ENCODE results near the gene TAS2R30.

Gene TAS2R30

GRCh38 chr12:11134305-11134704 lies at the start of gene TAS2R30:
TSS of gene TAS2R30 (minus strand) at chr12:11134644. CDS start at chr12:11134244, 400 bp downstream.
- DNase-seq (ENCODE audit: low read depth in 1 of 2, low spot score in 1 of 2): no peak

GRCh38 chr12:11183011-11183410 lies 48.6 kb upstream of the TAS2R30 start:
- DNase-seq (ENCODE audit: low read depth in 1 of 2, low spot score in 1 of 2): no peak

GRCh38 chr12:11182529-11182928 lies 48.1 kb upstream of the TAS2R30 start:
- DNase-seq (ENCODE audit: low read depth in 1 of 2, low spot score in 1 of 2): no peak

GRCh38 chr12:11178250-11178649 lies 43.8 kb upstream of the TAS2R30 start:
- DNase-seq (ENCODE audit: low read depth in 1 of 2, low spot score in 1 of 2): no peak

- DNase-seq (ENCODE audit: low read depth in 1 of 2, low spot score in 1 of 2): no peak
Measured at GRCh38 chr12:11174022-11174421, 39.6 kb upstream of the TAS2R30 start.

GRCh38 chr12:11171969-11172675 lies 37.7 kb upstream of the TAS2R30 start:
- no peak for DNase-seq (ENCODE audit: low read depth in 1 of 2, low spot score in 1 of 2)

GRCh38 chr12:11171145-11171968 lies 36.9 kb upstream of the TAS2R30 start, which contains the start of gene SMIM10L1:
TSS of gene SMIM10L1 (plus strand) at chr12:11171194. CDS start at chr12:11171357, 163 bp downstream.
- DNase-seq (ENCODE audit: low read depth in 1 of 2, low spot score in 1 of 2): peak; percentile 72 to 74

- no peak for DNase-seq (ENCODE audit: low read depth in 1 of 2, low spot score in 1 of 2)
Measured at GRCh38 chr12:11170810-11171144, 36.3 kb upstream of the TAS2R30 start.

GRCh38 chr12:11166300-11166699 lies 31.9 kb upstream of the TAS2R30 start:
- DNase-seq (ENCODE audit: low read depth in 1 of 2, low spot score in 1 of 2): no peak

GRCh38 chr12:11164384-11164783 lies 29.9 kb upstream of the TAS2R30 start:
- no peak for DNase-seq (ENCODE audit: low read depth in 1 of 2, low spot score in 1 of 2)

GRCh38 chr12:11162502-11162901 lies 28.1 kb upstream of the TAS2R30 start:
- no peak for DNase-seq (ENCODE audit: low read depth in 1 of 2, low spot score in 1 of 2)

GRCh38 chr12:11158885-11159444 lies 24.5 kb upstream of the TAS2R30 start:
- no peak for DNase-seq (ENCODE audit: low read depth in 1 of 2, low spot score in 1 of 2)

- no peak for DNase-seq (ENCODE audit: low read depth in 1 of 2, low spot score in 1 of 2)
Measured at GRCh38 chr12:11154400-11154925, 20.0 kb upstream of the TAS2R30 start.

- no peak for DNase-seq (ENCODE audit: low read depth in 1 of 2, low spot score in 1 of 2)
Measured at GRCh38 chr12:11152725-11153124, 18.3 kb upstream of the TAS2R30 start.

GRCh38 chr12:11150832-11151231 lies 16.4 kb upstream of the TAS2R30 start:
- no peak for DNase-seq (ENCODE audit: low read depth in 1 of 2, low spot score in 1 of 2)

GRCh38 chr12:11147420-11147819 lies 13.0 kb upstream of the TAS2R30 start:
- no peak for DNase-seq (ENCODE audit: low read depth in 1 of 2, low spot score in 1 of 2)

GRCh38 chr12:11144297-11144696 lies 9.9 kb upstream of the TAS2R30 start:
- DNase-seq (ENCODE audit: low read depth in 1 of 2, low spot score in 1 of 2): no peak

GRCh38 chr12:11143352-11143751 lies 8.9 kb upstream of the TAS2R30 start:
- no peak for DNase-seq (ENCODE audit: low read depth in 1 of 2, low spot score in 1 of 2)

- DNase-seq (ENCODE audit: low read depth in 1 of 2, low spot score in 1 of 2): no peak
Measured at GRCh38 chr12:11136075-11136474, 1.6 kb upstream of the TAS2R30 start.

GRCh38 chr12:11133816-11134215 lies 628 bp downstream of the TAS2R30 start:
- DNase-seq (ENCODE audit: low read depth in 1 of 2, low spot score in 1 of 2): no peak

- DNase-seq (ENCODE audit: low read depth in 1 of 2, low spot score in 1 of 2): no peak
Measured at GRCh38 chr12:11133162-11133561, 1.3 kb downstream of the TAS2R30 start.

GRCh38 chr12:11130999-11131398 lies 3.4 kb downstream of the TAS2R30 start:
- DNase-seq (ENCODE audit: low read depth in 1 of 2, low spot score in 1 of 2): no peak

Data from stimulated activated CD4-positive, alpha-beta T cell treated with anti-CD3 and anti-CD28 coated beads, Interleukin-15, amount 100 ng/mL, for 1 hour (primary cell).